ENCODE measurements around the gene ITPR2. TPM values are rescaled to one million over a fixed set of nuclear protein-coding genes. Genes with fewer than 3 reads are reported as not detected.

The ITPR2 gene
- total and polyA plus RNA-seq, 2 of the 13 experiments (the other 11 are each of a cell fraction or from before 2014, with no cell fraction given): 31.9 to 81.9 TPM

GRCh38 chr12:26684101-26684500 lies 148.9 kb downstream of the ITPR2 start:
- no peaks in the 10 kb centered on the region; the same call in 1 of the 2 replicates for H4K20me1 ChIP-seq (ENCODE audit: insufficient read depth, low read length)
- peaks cover 21 to 64% of the 10 kb centered on the region in 2 experiments for H3K36me3 ChIP-seq (replicated peaks in 1 of 2; ENCODE audit: control insufficient read depth in 1 of 2, insufficient read depth in 2 of 2, low read length in 2 of 2)
- no peak overlapping the region for H3K9ac ChIP-seq (ENCODE audit: insufficient read depth, low read depth, low read length)
- POLR2A ChIA-PET: no interaction called here
- CTCF ChIA-PET (ENCODE audit: low intra/inter-chr PET ratio, low total read pairs): no interaction called here
- H3K4me2 ChIP-seq (ENCODE audit: low read depth, low read length): no peak overlapping the region
- in situ Hi-C loops (cut with HindIII; ENCODE audit: extremely low pct_ligation_motif_present, low pct_unique_long_range_greater_than_20kb) (no loop called here), intact Hi-C loops (cut with micrococcal nuclease; ENCODE audit: unreplicated experiment) (no loop called here)
- H3K27ac ChIP-seq (ENCODE audit: extremely low read length, insufficient read depth, low read length): no peak overlapping the region
- no peak overlapping the region for H3K4me3 ChIP-seq (replicated peaks in 1 of 3; ENCODE audit: insufficient read depth in 1 of 3, low read depth in 2 of 3, low read length in 3 of 3)
- no peak for TF ChIP-seq PHF8 (CRISPR knock-in tag; IDR thresholded peaks at IDR 0.05)
- no peak for TF ChIP-seq ZNF703 (CRISPR knock-in tag; IDR thresholded peaks at IDR 0.05; ENCODE audit: borderline replicate concordance)
- no peak for TF ChIP-seq SNAI1 (CRISPR knock-in tag; IDR thresholded peaks at IDR 0.05; ENCODE audit: borderline replicate concordance)
- no peak for TF ChIP-seq GTF3A (CRISPR knock-in tag; conservative IDR thresholded peaks at IDR 0.05)
- no peak for TF ChIP-seq KLF16 (CRISPR knock-in tag; IDR thresholded peaks at IDR 0.05)
- no peak for TF ChIP-seq TSC22D2 (CRISPR knock-in tag; IDR thresholded peaks at IDR 0.05; ENCODE audit: borderline replicate concordance)
- TF ChIP-seq AHDC1 (CRISPR knock-in tag; IDR thresholded peaks at IDR 0.05; ENCODE audit: borderline replicate concordance): no peak
- TF ChIP-seq GFI1 (CRISPR knock-in tag; IDR thresholded peaks at IDR 0.05; ENCODE audit: borderline replicate concordance): no peak
- no peak for TF ChIP-seq MXD1 (CRISPR knock-in tag; IDR thresholded peaks at IDR 0.05)
- no peak for TF ChIP-seq BCL6 (CRISPR knock-in tag; IDR thresholded peaks at IDR 0.05)
- TF ChIP-seq E2F2 (CRISPR knock-in tag; IDR thresholded peaks at IDR 0.05; ENCODE audit: borderline replicate concordance): no peak
- no peak for TF ChIP-seq ZNF672 (CRISPR knock-in tag; IDR thresholded peaks at IDR 0.05)
- TF ChIP-seq PRDM15 (CRISPR knock-in tag; IDR thresholded peaks at IDR 0.05): no peak
- no peak for TF ChIP-seq HNRNPL (IDR thresholded peaks at IDR 0.05; ENCODE audit: low read depth, low read length)
- TF ChIP-seq ZMAT3 (CRISPR knock-in tag; conservative IDR thresholded peaks at IDR 0.05): no peak
- H3K79me2 ChIP-seq (ENCODE audit: insufficient read depth, low read length): peaks cover 1% of the 10 kb centered on the region
- no peaks in the 10 kb centered on the region for H3K9me3 ChIP-seq (ENCODE audit: low read length)
- no peaks in the 10 kb centered on the region for H3K27me3 ChIP-seq (ENCODE audit: control insufficient read depth in 1 of 2, insufficient read depth in 2 of 2, low read length in 2 of 2)
- FAIRE-seq: no peak
- no TSS peak for BruUV-seq (replicated peaks)
- no peak overlapping the region for H2AFZ ChIP-seq (ENCODE audit: low read length)
- no peak for ATAC-seq
- DNase-seq (ENCODE audit: low spot score): no peak
- H3K4me1 ChIP-seq (ENCODE audit: insufficient read depth, low read length): peaks cover 34% of the 10 kb centered on the region
